ENCODE results near the gene OR4F15.
"Not testable (repeated sequence)": the region's sequence is repeated elsewhere in the genome, so short reads cannot be mapped to it uniquely, and the experiment has no call there.

OR4F15 gene, protein sequence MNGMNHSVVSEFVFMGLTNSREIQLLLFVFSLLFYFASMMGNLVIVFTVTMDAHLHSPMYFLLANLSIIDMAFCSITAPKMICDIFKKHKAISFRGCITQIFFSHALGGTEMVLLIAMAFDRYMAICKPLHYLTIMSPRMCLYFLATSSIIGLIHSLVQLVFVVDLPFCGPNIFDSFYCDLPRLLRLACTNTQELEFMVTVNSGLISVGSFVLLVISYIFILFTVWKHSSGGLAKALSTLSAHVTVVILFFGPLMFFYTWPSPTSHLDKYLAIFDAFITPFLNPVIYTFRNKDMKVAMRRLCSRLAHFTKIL
- total RNA-seq = 0 reads per million in 2 donors

DNA sequence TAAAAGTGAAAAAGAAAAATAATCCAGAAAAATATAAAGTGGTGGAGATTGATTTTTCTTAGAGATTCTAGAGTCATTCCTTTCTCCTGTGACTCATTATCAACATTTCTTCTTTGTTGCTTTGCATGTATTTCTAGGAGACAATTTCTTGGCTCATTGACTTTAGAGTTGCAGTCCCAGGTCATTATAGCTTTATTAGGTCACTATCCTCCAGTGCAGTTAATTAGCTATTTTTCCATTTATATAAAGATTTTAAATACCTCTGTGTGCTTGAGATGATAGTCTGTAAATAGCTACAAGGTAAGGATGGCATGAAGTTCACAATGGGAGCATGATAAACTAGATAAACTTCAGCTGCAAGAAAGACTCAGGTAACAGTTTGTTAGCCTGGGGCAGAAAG is at the start of gene OR4F15:
Gene OR4F15 (plus strand): TSS at position 301 of the 400 bp plus-strand sequence. CDS start 5,985 bp downstream, outside the sequence.
- no peak for DNase-seq

DNA sequence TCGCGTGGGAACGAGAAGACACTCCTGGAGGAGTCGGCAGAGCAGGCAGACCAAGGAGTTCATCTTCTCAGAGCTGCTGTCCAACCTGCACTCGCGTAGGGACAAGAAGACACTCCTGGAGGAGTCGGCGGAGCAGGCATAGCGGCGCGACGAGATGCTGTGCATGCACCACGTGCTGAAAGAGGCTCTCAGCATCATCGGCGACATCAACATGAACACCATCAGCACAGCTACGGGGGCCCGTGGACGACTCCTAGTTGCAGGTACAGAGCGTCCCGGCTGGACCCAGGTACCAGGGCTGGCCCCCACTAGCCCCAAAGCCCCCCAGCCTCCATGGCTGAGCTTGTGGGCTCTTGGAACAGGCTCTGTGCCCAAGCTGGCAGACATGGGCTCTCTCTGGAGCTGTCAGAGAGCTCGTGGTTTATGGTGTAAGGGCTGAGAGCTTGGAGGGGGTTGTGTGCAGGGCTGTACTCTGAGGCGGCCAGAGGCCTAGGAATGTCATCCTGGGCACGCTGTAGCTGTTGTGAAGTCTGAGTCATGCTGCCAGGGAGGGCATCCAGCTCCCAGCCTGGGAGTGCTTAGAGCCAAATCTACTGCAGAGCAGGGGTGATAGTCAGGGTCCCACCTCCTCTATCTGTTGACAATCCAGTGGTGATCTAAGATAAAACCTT is 47.2 kb upstream of the OR4F15 start:
- not testable (repeated sequence) for DNase-seq

DNA sequence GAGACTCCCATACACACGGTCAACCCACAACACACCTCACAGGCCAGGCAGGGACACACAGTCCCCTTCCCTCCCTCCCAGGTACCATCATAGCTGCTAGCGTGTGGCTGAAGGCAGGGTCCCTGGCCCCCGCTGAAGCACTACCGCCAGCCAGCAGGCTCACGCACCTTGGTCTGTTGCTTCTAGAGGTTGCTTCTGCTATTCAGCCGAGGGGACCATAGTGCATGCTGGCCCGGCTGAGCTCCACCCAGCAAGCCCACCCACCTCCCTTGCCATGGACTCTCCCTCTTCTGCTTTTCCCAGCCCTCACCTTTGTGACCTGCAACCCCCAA is 46.7 kb upstream of the OR4F15 start:
- not testable (repeated sequence) for DNase-seq

DNA sequence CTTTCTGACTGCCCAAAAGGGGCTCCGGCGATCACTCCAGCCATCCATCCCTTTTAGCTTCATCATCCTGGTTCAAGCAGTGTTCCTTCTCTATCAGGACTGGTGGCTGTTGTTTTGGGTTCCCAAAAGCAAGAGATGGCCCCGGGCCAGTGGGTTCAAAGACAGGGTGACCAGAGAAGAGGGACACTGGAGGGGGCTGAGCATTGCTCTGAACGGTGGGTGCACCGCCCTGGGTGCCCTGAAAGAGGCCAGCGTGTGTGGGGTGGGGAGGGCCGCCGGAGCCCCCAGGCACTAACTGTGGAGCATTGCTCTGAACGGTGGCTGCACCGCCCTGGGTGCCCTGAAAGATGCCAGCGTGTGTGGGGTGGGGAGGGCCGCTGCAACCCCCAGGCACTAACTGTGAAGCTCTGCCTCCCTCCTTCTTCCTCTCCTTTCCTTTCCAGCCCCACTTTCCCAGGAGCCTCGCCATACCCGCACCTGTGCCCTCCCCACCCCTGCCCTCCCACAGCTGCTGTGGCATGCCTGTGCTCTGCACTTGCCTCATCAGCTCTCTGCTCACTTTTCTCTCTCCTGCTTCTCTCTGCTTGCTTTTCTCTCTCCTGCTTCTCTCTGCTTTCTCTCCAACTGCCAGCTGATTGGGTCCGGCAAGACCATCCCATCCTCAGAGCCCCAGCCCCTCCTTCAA is 46.1 kb upstream of the OR4F15 start:
- DNase-seq = no peak

DNA sequence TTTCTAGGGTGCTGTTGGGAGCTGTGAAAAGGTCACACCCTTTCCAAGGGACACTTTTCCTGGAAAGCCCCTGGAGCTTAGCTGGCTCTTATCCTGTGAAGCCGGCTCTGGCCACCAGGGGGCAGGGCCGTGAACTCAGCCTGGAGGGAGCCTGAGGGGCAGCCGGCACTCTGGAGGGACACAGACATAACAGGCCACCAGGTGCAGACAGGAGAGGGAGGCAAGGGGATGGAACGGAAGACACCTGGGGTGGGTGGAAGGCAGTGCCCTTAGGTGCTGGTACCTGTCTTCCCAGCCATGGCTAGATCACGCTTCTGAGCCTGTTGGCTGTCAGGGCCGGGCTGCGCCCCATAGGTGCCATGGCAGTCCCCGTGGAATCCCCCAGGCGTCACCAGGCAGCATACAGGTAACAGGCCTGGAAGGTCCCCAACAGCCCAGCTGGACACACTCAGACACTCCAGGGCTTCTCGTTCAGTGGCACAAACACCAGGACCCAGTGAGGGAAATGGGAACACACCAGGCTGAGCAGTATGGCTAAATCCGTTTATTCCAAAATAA is 44.8 kb upstream of the OR4F15 start:
- not testable (repeated sequence) for DNase-seq

DNA sequence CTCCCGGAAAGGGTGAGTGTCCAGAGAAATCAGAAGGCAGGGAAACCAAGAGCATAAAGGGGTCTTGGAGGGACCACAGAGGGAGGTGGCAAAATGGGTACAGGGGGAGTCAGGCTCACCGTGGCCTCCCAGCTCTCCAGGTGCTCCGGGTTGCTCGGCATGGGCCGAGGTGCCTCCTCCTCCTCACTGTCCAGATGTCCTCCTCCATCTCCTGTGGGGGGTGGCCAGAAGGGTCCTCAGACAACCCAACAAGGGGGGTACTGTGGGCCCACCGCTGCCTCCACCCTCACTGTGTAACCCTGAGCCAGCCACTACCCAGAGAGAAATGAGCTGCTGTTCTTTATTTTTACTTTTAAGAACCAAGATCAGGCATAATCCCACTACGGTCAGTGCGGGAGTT is 39.1 kb upstream of the OR4F15 start:
- DNase-seq = no peak

DNA sequence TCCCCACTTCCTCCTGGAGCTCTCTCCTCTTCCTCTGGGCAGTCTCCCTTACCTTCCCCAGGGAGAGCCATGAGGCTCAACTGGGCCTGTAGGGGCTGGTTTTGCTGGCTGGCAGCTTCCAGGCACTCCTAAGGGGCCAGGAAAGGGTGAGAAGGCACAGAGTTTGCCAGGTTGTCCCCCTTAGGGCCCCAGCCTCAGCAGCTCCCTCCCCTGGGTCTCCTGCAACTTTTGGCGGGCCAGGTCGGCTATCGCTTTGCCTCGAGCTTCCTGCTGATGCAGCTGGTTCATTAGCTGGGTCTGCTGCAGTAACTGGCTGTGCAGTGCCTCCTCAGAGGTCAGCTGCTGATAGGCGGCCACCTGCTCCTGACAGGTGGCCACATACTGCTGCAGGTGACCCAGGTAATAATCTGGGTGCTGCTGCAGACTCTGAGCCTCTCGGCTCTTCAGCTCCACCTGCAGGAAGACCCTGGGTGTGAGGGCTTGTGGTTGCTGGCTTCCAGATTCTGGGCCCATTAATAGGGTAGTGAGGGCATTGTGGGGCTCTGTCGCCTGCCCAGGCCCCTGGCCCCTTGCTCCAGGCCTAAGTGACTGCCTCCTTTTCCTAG is 38.4 kb upstream of the OR4F15 start:
- DNase-seq = peak in 1 of 5 experiments; percentile 7

DNA sequence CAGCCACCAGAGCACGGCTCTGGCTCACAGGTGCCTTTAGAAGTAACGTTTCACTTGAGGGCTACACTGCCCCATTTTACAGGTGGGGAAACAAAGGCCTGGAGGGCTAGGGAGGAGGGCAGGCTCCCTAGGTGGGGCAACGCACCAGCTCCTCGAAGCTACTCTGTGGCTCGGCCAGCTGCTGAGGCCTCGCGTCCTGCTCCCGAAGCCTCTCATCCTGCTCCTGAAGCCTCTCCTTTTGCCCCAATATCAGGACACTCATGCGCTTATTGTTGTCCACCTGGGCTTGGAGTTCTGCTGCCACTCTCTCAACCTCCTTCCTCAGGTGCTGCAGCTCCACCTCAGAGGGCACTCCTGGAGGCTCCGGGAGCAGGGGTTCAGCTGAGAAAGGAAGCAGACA is 36.9 kb upstream of the OR4F15 start:
- DNase-seq = no peak

DNA sequence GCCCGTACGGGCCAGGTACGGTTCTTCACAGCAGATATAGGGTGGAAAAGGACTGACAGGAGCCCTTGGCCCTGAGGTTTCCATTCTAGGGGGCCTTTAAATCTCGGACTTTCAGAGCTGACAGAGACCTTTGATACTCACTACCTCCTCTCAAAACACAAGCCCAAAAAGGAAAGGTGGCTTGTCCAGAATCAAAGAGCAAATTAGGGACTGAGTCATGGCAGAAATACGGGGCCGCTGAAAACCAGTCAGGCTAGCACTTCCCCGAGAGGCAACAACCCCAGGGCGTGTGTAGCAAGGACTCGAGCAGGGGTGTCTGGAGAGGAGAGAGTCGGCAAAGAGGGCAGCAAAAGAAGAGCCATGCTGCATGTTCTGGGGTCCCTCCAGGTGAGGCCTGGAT is 33.4 kb upstream of the OR4F15 start:
- not testable (repeated sequence) for DNase-seq

DNA sequence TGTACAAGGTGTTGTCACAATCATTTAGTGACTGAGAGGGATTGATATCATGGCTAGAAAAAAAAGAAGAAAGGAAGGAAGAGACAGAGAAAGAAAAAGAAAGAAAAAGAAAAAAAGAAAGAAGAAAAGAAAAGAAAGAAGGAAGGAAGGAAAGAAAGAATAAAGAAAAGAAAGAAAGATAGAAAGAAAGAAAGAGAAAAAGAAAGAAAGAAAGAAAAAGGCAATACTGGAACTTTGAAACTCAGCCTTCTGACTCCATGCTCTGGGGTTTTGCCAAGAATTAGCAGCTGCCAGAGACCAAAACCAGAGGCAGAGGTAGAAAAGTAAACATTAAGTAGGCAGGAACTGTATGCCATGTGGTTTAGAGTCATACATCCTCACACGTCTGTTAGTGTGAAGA is 31.8 kb upstream of the OR4F15 start:
- DNase-seq = not testable (repeated sequence)

DNA sequence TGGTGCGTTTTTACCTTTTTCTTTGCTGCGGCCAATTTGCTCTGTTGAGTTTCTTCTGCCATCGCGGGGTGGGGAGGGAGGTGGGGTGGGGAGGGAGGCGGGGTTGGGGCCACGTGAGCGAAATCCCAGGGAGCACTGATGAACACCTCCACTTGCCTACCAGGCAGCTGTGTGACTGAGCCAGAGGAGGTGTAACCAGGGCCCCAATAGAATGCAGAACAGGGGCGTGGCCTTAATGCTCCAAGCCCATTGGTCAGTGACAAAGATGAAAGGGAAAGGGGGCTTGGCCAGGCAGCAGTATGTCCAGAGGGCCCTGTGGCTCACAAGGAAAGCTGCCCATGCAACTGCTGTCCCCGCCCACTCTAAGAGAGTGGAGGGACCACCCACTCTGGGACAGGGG is 30.1 kb upstream of the OR4F15 start:
- DNase-seq = no peak

DNA sequence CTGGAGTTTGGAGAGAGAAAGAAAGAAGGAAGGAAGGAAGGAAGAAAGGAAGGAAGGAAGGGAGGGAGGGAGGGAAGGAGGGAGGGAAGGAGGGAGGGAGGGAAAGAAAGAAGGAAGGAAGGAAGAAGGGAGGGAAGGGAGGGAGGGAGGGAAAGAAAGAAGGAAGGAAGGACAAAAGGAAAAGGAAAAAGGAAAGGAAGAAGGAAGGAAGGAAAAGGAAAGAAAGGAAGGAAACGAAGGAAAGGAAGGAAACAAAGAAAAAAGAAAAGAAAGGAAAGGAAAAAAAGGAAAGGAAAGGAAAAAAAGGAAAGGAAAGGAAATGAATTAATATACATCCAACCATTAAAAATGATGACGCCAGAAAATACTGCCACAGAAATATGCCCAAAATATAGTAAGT is 27.4 kb upstream of the OR4F15 start:
- DNase-seq = no peak

DNA sequence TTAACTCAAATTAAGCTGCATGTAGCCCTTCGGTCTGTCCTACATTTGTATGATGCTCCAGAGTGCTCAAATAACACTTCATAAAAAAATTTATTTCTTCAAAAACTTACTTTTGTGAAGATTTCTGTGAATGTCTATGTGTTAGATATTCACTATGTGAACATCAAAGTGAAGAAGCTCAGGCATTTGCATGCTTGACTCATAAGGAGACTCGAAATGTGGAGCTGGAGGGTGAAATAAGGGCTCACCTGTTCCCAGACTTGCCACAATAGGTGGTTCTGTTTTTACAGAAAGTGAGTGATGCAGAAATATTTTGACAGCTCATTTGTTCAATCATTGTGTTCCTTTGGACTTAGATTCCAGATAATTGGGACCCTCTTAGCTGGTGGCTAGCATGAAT is 25.6 kb upstream of the OR4F15 start:
- DNase-seq = not testable (repeated sequence)

DNA sequence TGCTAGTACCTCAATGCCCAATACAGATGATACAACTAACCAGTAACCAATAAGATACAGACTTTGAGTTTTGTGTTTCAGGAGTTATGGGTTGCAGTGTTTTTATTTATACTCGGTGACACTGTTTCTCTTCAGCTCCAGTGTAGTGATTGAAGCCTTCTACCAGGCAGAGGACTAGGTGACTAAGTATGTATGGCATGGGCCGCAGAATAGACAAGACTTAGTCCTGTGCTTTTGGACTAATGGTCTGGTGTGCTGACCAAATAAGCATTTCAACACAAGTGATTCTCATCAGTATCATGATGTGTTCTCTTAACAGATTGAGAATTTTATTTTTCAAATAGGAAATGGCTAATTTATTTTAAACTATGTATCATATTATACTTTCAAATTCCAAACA is 24.0 kb upstream of the OR4F15 start:
- not testable (repeated sequence) for DNase-seq

DNA sequence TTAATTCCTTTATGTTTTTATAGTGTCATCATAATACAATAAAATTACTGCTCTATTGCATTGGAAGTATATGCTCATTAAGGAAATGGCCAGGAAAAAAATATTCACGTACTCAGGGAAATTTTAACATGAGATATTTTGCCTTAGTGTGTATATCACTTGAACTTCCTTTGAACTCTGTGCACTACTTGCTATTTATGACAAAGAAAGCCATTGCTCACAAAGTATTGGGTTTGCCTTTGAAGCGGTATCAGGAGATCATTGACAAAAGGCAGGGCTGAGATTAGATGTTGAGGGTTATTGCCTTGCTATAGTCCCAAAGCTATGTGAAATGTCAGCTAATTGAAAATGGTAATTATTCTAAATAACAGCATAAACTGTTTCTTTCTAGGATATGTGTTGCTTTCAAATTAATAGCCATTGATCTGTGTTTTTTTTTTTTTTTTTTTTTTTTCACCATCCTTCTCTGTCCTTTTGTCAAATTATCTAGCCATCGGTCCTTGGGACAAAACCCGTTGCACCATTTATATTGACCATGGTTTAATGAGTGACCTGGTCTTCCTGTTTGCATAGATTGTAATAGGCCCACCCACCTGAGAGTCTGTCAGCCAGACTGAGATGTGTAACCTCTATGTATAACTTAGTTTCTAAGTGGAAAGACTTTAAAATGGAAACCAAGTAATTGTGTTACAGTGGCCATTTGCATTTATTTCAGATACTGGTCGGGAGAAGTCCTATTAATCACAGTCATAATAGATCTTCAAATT is 23.3 kb upstream of the OR4F15 start:
- not testable (repeated sequence) for DNase-seq

DNA sequence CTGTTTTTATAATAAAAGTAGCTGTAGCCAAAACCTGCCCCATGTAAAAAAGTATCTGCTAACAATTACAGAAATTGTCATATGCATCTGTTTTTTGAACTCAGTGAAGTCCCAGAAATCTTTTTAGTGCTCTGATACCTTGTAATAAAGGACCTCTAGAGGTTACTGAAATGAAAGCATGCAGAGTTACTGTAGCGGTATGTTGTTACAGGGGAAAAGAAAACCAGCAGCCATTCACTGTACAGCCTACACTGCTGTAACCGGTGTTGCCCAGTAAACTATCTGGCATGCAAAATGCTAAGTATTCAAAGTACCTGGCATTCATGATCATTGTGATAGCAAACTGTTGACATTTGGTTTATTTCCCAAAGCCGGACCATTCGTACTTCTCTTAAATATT is 21.3 kb upstream of the OR4F15 start:
- DNase-seq = not testable (repeated sequence)

DNA sequence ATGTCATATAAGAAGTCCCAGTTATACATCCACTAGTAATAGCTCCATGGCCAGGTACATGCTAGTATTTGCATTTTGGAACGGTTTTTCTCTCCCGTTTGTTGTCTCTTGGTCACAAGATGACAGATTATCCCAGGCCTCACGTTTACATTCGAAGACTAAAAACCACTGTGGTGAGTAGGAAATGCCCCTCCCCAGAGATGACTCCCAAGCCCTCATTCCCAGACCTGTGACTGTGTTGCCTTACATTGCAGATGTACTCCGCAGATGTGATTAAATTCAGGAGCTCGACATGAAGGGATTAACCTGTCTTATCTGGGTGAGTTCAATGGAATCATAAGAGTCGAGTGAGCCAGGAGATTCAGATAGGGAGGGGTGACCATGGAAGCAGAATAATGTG is 18.0 kb upstream of the OR4F15 start:
- DNase-seq = not testable (repeated sequence)

DNA sequence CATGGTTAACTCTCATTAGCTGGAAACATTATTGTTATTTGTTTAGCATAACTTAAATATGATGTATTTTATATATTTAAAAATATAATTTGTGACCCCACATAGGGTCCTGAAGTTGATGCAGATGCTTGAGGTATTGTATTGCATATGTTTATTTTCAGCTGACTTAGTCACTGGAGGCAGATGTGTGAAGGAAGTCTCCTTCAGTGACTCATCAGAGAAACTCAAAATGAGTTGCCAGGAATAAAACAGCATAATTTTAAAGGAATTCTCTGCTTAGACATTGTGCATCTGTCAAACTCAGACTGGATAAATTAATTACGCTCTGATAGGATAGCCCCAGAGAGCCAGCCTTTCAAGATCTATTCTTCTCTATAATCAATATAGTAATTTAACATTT is 16.5 kb upstream of the OR4F15 start:
- no peak for DNase-seq

DNA sequence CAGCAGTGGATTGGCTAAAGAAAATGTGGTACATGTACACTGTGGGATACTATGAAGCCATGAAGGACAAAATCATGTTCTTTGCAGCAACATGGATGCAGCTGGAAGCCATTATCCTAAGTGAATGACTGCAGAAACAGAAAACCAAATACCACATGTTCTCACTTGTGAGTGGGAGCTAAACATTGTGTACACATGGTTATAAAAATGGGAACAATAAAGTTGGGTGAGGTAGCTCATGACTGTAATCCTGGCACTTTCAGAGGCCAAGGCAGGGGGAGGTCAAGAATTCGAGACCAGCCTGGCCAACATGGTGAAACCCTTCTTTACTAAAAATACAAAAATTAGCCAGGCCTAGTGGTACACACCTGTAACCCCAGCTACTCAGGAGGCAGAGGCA is 12.3 kb upstream of the OR4F15 start:
- no peak for DNase-seq

DNA sequence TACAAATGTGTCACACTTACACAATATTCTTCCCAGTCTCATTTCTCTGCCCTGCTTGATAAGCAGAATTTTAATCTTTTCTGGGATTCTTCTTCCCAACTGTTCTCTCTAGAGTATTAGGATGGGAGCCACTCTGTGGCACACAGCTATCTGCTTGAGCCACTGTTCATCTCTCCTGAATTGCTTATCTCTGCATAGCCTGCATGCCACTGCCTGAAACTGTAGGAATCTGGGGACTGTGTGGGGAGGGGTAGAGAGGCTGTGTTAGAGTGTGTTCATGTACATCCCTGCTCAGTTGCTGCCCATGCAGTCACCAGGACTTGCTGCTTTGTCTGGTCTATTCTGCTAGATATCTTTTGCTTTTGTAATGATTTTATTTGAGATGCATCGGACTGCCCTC is 11.0 kb upstream of the OR4F15 start:
- DNase-seq = no peak

DNA sequence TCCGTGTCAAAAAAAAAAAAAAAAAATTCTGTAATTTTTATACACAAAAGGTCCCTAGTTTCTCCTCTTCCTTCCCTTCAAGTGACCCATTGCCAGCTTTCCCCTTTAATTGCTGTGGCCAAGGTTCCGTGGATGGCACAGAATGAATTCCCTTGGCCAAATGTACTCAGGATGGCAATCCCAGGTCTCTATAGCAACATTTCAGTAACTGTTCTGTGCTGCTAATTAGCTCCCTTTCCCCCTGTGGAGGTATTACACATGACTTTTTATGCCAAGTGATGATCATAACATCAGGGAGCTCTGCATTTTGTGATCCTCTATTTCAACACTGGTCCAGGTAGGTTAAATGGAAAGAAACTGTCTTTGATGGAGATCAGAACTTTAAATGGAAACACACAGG is 8.8 kb upstream of the OR4F15 start, which contains the start of gene OR4F6:
Gene OR4F6 (plus strand): TSS at position 301 of the 400 bp plus-strand sequence. CDS start 2,211 bp downstream, outside the sequence.
- no peak for DNase-seq

DNA sequence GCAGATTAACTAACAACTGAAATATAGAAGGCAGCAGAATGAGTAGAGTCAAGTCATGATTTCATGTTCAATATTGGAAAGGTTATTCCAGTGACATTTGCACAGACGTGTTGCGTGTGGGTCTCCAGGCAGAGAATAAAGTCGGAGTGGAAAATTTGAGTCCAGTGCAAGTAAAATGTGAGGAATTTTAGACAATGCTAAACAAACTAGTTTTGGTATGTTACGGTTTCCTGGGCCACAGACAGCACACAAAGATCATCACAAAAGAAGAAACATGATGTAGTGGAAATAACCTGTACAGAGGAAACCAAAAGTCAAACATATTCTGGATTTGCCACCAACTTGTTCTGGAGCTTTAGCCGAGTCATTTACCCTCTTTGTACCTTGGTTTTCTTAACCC is 8.3 kb upstream of the OR4F15 start:
- DNase-seq = no peak

All from T-helper 2 cell (primary cell).